Stimulated activated CD8-positive, alpha-beta memory T cell treated with anti-CD3 and anti-CD28 coated beads, Interleukin-4, amount 100 ng/mL, for 24 hours (primary cell): ENCODE results near the gene NCCRP1.

Experiments
- DNase-seq: peaks from one replicate; pipeline ENCODE4 v3.0.0-alpha.2; 2020; ENCODE audit warnings: low read depth

NCCRP1 gene, protein sequence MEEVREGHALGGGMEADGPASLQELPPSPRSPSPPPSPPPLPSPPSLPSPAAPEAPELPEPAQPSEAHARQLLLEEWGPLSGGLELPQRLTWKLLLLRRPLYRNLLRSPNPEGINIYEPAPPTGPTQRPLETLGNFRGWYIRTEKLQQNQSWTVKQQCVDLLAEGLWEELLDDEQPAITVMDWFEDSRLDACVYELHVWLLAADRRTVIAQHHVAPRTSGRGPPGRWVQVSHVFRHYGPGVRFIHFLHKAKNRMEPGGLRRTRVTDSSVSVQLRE

DNA sequence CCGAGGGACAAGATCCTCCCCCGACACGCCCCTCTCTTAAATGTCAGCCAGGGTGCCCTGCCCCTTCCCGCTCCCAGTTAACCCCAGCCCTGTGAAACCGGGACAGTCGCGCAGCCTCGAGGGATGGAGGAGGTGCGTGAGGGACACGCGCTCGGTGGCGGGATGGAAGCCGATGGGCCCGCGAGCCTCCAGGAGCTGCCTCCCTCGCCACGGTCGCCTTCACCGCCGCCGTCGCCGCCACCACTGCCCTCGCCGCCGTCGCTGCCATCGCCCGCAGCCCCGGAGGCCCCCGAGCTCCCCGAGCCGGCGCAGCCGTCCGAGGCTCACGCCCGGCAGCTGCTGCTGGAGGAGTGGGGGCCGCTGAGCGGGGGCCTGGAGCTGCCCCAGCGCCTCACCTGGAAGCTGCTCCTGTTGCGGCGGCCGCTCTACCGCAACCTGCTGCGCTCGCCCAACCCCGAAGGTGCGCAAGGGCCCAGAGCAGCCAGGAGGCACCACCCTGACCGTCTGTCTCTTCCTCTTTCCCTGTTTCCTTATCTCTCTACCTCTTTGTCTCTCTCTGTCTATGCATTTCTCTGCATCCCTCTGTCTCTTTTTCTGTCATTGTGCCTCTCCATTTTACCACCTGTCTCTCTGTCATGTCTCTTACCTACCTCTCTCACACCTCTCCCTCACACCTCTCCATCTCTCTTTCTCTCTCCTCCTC is at the start of gene NCCRP1:
Gene NCCRP1 (plus strand): TSS at position 105 of the 703 bp plus-strand sequence. CDS start 19 bp downstream, at position 124.
- no peak for DNase-seq

DNA sequence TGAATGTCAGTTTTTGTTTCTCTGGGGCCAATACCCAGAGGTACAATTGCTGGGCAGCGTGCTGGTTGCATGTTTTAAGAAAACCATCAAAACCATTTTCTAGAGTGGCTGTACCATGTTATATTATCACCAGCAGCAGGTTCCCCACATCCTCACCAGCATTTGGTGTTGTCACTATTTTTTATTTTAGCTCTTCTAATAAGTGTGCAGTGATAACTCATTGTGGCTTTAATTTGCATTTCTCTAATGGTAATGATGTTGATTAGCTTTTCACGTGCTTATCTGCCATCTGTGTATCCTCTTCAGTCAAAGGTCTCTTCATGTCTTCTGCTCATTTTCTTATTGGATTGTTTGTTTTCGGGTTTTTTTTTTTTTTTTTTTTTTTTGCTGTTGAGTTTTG is 49.3 kb upstream of the NCCRP1 start:
- DNase-seq, result no peak

DNA sequence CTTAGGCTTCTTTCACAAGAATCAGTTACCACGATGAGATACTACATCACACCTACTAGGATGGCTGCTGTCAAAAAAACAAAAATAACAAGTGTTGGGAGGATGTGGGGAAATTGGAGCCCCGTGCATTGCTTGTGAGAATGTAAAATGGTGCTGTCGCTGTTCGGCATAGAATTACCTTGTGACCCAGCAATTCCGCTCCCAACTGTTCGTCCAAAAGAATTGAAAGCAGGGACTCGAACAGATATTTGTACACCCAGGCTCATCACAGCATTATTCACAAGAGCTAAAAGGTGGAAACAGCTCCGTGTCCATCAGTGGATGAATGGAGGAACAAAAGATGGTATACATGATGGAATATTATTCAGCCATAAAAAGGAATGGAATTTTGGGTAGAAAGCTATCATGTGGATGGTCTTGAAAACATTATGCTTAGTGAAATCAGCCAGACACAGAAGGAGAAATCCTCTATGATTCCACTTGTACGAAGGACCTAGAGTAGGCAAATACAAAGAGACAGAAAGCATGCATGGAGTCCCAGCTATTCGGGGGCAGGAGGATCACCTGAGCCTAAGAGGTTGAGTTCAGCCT is 47.7 kb upstream of the NCCRP1 start:
- DNase-seq, result no peak

DNA sequence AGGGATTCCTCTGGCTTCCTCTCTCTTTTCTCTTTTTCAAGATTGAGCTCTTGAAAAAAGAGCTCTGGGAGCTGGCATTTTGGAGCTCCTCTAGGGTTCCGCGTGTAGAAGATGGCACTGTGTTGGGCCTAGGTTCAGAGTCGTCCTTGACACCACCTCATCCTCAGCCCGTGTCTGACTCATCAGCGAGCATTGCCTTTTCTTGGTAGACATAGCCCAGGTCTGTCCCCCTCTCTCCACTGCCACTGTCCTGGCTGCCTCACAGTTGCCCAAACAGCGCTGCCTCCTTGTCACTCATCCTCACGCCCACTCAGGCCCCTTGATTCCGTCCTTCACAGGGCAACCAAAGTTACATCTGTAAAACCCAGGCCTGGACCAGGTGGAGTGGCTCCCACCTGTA is 46.5 kb upstream of the NCCRP1 start:
- DNase-seq, result no peak

DNA sequence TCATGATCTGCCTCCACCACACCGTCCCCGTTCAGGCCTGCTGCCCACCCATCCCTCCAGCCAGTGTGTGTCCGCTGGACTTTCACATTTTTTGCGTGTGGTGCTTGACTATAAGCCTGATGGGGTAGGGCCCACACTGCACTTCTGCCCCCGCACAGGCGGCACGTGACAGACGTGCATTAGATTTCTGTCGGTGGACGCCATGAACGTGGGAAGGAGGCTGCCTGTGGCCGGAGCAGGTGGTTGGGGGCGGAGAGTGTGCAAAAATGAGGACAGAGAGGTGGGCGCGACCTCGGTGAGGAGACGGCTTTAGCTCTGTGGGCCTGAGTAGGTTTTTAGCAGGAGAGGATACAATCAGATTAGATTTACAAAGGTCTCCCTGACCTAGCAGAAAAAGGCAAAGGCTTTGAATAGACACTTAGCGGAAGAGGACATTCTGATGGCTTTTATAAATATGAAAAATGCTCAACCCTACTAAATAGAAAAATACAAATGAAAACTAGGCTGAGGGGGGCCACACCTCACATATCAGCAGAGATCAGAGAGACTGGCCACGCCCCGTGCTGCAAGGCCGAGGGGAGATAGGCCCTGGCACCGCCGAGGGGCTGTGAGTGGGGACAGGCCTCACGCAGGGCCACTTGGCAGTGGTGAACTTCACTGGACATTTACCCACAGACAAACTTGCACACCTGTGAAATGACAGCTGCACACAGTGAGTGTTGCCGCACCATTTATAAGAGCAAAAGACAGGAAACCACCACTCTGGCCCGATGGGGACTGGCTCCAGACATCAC is 45.8 kb upstream of the NCCRP1 start:
- DNase-seq, result no peak

DNA sequence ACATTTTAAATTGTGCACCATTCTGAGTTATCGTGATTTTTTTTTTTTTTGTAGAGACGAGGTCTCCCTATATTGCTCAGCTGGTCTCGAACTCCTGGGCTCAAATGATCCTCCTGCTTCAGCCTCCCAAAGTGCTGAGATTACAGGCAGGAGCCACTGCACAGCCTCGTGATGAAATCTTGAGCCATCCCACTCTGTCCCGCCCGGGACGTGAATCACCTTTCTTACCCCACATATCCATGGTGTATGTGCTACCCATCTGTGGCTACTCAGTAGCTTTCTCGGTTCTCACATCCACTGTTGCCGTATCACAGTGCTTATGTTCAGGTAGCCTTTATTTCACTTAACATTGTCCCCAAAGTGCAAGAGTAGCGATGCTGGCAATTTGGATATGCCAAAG is 44.7 kb upstream of the NCCRP1 start:
- DNase-seq, result no peak

DNA sequence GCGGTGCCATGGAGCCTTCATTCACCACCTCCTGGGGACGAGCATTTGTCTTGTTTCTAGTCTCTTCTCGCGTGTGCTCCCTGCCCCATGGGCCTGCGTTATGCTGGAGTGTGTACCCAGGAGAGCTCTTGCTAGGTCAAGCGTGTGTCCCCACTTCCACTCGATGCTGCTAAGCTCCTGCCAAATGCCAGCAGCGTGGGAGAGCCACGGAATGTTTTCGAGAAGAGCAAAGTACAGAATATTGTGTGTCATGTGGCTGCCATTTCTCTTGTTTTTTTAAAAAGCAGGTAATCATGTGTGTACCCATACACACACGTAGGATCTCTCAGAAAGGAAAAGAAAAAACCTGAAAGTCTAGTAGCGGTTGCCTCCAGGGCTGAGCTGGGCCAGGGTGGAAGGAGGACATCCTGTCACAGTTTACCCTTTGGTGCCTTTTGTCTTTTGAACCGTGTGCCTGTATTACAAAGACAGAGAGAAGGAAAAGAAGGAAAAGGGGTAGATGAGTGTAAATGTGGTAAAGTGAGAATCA is 42.6 kb upstream of the NCCRP1 start:
- DNase-seq, result no peak

DNA sequence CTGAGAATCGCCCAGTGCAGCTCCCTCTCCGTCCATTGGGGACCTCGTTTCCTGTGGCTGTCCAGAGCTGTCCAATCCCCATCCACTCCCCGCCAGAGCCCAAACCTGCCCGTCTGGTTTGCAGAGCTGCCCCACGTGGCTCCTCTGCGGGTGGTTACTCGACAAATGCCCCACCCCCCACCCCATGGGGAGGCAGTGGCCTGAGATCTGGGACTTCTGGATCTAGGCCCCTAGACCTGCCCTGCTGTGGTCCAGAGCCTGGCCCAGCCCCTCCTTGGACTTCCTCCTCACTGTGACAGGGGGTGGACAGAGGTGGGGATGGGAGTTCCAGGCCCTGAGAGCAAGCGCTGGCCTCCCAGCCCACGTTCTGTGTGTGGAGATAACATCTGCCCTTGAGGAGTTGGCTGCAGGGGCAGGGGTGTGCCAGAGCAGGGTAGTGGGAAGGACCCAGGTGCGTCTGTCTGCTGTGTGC is 42.1 kb upstream of the NCCRP1 start:
- no peak for DNase-seq

DNA sequence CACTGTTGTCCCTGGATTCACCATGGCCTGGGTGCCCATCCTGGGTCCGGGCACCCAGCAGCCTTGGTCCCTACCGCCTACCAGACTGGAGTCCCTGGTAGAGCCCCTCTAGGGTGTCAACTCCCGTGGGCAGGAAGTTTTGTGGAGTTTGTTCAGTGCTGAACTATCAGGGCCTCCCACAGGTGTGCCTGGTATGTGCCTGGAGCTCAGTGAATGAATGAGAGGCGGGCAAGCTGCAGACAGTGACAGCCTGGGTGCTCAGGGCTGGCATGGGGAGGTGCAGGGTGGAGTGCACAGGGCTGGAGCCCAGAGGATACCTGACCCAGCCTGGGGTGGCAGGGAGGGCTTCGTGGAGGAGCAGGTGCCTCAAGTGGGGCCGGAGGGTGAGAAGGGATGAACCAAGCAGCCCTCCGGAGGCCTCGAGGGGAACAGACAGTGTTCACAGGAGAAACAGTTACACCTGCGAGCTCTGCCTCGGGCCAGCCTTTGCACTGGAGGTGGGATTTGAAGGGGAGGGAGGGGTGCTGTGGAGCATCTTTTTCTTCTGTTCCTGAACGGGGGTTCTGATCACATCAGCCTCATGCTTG is 41.6 kb upstream of the NCCRP1 start:
- DNase-seq, result no peak

DNA sequence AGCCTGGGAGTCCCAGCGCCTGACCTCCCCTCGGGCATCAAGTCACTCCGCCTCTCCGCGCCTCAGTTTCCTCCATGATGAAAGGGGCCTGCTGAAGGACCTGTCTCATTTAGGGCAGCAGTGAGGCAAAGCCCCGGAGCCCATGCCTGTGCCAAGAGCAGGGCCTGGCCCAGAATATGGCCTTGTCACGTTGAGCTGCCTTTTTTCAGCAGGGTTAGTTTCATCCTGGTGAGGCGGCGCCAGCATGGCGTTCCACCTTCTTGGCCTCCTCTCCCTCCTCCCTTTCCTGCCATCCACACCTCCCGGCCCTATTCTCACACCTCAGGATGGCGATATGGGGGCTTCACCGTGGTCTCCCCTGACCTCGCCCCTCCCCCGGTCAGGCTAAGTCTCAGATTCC is 41.0 kb upstream of the NCCRP1 start:
- DNase-seq, result no peak

DNA sequence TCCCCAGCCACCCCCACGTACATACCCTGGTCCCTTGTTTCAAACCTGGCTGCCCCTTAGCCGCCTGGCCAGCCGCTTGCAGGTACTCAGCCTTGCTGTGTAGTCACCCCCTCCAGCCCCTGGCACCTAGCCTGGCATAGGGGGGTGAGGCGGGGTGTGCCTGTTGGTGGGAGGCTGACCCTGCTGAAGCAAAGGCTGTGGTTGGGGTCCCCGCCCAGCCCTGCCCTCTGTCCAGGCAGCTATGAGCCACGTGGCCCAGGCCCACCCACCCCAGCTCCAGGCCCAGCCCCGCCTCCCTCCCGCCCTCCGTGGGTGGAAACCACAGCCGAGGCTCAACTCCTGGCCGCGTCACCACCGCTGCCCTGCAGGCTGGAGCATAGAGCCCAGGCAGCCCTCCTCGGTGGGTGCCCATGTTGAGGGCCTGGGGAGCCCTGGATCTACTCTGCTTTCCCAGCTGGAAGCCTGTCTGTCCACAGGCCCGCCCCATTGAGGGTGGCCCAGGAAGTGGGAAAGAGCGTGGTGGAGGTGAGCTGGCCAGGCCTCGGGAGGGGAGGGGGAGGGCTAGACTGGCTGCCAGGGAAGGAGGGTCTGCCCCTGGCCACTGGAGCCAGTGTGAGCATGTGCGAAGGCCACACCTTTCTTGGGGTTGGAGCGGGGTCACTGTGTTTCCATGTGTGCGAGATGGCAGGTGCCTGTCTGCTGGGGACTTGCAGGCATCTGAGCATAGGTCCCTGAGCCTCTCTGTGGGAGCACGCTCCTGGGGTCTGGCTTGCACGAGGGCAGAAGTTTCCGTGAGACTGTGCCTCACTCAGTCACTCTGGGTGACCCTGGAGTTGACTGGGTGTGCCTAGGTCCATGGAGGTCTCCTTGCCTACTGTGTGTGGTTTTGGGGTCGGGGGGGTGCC is 40.2 kb upstream of the NCCRP1 start:
- DNase-seq, result no peak

DNA sequence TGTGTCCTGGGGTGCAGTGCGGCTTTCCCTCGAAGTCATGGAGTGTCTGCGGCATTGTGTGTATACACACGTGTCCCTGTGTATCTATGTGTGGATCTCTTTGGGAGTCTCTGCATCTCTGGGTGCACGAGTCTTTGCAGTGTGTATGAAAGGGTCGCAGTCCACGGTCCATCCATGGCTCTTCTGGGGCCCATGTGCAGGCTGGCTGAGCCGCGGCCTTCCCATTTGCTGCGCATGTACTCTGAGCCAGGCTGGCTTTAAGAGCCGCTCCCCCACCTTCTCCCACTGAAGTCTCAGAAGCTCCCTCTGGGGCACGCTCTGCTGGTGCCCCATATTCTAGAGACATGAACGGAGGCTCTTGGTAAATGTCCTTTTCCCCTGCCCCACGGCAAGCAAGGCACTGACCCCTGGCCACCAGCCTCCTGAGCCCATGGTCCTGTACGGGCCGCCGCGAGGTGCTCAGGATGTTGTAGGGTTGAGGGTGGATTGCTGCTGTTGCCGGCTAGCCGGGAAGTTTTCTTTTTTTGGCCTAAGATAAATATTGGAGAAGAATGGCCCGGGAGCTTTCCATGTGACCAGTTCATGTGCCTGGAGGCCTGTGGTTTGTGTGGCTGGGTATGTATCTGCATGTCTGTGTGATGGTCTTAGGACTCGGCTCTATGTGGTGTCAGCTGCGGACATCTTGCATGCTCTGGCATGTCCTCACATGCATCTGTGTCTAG is 39.3 kb upstream of the NCCRP1 start:
- DNase-seq, result no peak

DNA sequence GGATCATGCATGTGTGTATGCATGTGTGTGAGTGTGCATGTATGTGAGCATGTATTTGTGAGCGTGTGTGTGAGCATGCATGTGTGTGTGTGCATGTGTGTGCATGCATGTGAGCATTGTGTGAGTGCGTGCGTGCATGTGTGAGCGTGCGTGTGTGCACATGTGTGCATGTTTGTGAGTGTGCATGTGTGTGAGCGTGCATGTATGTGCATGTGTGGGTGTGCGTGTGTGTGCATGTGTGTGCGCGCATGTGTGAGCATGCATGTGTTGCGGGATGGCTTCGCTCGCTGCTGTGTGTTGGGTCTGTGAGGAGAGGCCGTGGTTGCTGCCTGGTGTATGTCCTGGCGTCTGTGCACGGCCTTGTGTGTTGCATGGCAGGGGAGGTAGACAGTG is 38.8 kb upstream of the NCCRP1 start:
- no peak for DNase-seq

DNA sequence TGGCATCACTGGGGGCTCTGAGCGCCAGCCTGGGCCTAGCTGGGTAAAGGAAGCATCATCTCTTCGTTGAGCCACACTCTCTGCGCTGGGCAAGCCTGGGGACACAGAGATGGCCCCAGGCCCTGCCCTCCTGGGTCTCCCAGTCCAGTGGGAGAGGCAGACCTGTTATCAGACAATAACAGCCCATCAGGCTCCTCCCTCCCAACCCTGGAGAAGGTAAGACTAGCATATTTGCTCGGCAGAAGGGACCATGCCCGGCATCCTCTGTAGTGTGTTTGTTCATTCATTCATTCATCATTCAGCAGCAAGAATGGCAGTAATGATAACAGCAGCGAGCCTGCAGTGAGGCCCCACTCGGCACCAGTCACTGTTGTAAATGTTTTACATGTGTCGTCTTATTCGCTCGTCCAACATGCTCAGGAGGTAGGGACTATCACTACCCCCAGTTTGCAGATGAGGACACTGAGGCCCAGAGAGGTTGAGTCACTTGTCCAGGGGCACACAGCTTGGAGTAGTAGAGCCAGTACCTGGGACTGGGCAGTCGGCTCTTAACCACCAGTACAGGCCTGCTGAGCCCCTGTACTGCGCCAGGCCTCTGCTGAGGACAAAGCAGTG is 38.0 kb upstream of the NCCRP1 start:
- no peak for DNase-seq

DNA sequence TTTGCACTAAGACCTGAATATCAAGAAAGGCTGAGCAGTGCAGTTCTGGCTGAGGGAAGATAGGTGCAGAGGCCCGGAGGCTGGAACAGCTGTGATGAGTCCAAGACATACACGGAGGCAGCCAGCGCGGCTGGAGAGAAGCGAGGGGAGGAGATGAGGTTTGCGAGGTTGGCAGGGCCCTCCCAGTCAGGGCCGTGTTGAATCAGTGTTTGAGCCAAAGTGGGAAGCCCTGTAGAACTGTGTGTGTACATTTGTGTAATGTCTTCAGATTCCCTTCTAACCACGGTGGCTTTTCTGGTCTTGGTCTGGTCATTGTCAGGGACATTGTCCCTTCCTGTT is 36.3 kb upstream of the NCCRP1 start:
- DNase-seq, result no peak

DNA sequence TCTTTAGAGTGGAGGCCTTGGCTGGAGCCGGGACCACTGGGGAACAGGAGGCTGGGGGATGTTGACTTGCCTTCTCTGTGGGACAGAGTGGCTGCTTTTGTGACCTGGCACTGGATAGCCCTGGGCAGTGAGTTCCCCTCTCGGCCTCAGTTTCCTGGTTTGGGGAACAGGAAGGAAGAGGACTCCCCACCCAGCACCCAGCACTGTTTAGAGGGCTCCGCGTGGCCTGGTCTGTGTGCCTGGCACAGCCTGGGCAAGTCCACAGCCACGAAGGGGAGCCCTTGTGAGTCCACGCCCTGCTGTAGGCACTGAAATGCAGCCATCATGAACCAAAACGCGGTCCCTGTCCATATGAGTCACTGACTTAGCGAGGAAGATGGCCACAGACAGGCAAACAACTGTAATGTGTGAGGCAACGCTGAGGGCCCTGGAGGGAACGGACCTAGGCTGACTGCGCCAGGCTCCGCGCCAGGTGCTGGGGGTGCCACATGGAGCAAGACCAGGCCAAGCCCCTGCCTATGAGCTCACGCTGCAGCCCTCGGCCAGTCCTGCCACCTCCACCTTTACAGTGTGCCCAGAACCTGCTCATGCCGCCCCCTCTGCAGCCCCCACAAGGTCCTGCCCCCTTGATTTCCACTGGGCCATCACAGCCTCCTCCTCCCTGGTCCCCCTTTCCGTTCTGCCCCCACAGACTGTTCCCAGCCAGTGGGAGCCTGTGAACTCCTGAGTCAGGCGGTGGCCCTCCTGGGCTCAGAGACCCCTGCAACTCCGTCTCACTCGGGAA is 35.7 kb upstream of the NCCRP1 start:
- no peak for DNase-seq

DNA sequence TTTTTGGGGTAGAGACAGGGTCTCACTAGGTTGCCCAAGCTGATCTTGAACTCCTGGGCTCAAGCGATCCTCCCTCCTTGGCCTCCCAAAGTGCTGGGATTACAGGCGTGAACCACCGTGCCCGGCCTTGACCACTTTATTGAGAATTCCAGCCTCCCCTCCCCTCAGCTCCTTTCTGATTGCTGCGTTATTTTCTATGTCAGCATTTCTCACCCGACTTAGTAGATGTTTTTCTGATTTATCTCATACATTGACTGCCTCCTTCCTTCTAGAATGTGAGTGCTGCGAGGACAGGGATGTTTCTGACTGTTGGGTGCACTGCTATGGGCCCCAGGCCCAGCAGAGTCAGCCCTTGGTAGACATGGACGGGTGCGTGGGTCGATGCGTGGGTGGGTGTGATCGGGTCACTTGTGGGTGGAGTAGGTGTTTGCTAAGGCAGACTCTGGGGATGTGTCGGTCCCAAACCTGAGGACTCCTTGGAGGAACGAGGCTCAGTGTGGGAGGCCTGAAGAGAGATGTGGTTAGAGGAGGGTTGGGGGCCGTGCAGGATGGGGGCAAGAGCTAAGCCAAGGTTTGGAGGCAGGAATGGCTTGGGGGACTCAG is 34.2 kb upstream of the NCCRP1 start:
- no peak for DNase-seq

DNA sequence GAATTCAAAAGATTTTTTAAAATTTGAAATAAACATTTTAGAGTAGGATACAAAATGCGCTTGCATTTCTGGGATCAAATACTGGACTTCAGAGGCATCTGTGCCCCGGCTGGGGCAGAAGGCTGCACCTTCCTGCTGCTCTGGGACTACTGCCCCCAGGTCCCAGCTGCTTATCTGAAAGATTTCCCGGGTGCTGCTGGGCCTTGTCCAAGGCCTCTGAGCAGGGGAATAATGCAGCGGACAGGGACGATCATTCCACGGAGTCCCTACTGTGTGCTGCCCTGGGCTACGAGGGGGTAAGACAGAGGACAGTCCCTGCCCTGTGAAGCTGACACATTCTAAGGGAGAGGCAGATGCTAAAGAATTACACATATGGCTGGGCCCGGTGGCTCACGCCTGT is 33.1 kb upstream of the NCCRP1 start:
- DNase-seq, result no peak

DNA sequence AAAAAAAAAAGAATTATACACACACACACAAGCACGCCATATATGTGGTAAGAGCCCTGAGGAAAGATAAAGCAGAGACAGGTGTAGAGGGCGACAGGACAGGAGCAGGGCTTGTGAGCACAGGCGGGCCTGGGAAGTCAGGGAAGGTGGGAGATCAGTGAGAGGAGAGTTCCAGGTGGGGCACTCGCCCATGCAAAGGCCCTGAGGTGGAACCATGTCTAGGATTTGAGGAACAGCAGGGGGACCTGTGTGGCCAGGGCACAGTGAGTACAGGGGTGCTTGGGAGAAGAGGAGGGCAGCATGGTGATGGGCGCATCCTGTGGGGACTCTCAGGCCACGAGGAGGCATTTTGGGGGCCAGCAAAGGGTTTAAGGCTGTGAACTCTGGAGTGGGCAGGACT is 32.5 kb upstream of the NCCRP1 start:
- DNase-seq, result no peak
